Astrocyte (in vitro differentiated cells and primary cell): Measurements from ENCODE around the gene TLR1. TPM values are rescaled to one million over a fixed set of nuclear protein-coding genes. Genes with fewer than 3 reads are reported as not detected.

Source experiments
- DNase-seq: peaks from one replicate; pipeline ENCODE4 v3.0.0-alpha.2; 2010; ENCODE audit warnings: low read depth
- FAIRE-seq: peaks from 2 replicates; lab custom pipeline; 2011; peaks lifted over from hg19 to GRCh38; lab: Jason Lieb, UNC
- H2AFZ ChIP-seq: 2 replicates; pipeline ENCODE4 v1.6.0; 2012; ENCODE audit warnings: low read depth, low read length, inconsistent platforms
- H3K27ac ChIP-seq: 2 replicates; pipeline ENCODE4 v1.5.1; 2011; ENCODE audit warnings: low read depth, low read length, inconsistent platforms
- H3K27me3 ChIP-seq: 2 replicates; pipeline ENCODE4 v1.6.0; 2011; ENCODE audit warnings: low read length, inconsistent platforms; ENCODE audit not compliant: insufficient read depth
- H3K36me3 ChIP-seq: 2 replicates; pipeline ENCODE4 v1.5.1; 2011; ENCODE audit warnings: low read length, inconsistent platforms; ENCODE audit not compliant: insufficient read depth
- H3K4me1 ChIP-seq: 2 replicates; pipeline ENCODE4 v1.5.1; 2011; ENCODE audit warnings: low read length, inconsistent platforms; ENCODE audit not compliant: insufficient read depth
- H3K4me2 ChIP-seq: 2 replicates; pipeline ENCODE4 v1.6.0; 2012; ENCODE audit warnings: low read length, inconsistent platforms
- H3K4me3 ChIP-seq: 2 replicates; pipeline ENCODE4 v1.5.1; 2011; ENCODE audit warnings: low read depth, mild to moderate bottlenecking, low read length, inconsistent platforms; ENCODE audit not compliant: insufficient read depth
- H3K79me2 ChIP-seq: 2 replicates; pipeline ENCODE4 v1.6.0; 2012; ENCODE audit warnings: mild to moderate bottlenecking, low read length, inconsistent platforms; ENCODE audit not compliant: insufficient read depth
- H3K9ac ChIP-seq: 2 replicates; pipeline ENCODE4 v1.6.0; 2012; ENCODE audit warnings: mild to moderate bottlenecking, low read length, inconsistent platforms
- H3K9me3 ChIP-seq: 2 replicates; pipeline ENCODE4 v1.5.1; 2012; ENCODE audit warnings: low read depth, mild to moderate bottlenecking, low read length, inconsistent platforms; ENCODE audit not compliant: insufficient read depth
- H4K20me1 ChIP-seq: 2 replicates; pipeline ENCODE4 v1.6.0; 2012; ENCODE audit warnings: low read length, inconsistent platforms; ENCODE audit not compliant: insufficient read depth
- H3K27ac Mint-ChIP-seq: one replicate; pipeline ENCODE4 v1.8.0; 2021; ENCODE audit warnings: mild to moderate bottlenecking, mixed read lengths; ENCODE audit not compliant: unreplicated experiment
- H3K27me3 Mint-ChIP-seq: one replicate; pipeline ENCODE4 v1.8.0; 2021; ENCODE audit warnings: low read depth, mixed read lengths; ENCODE audit not compliant: unreplicated experiment
- H3K36me3 Mint-ChIP-seq: one replicate; pipeline ENCODE4 v1.8.0; 2021; ENCODE audit warnings: low read depth, mixed read lengths; ENCODE audit not compliant: unreplicated experiment
- H3K4me1 Mint-ChIP-seq: one replicate; pipeline ENCODE4 v1.8.0; 2021; ENCODE audit warnings: low read depth, mixed read lengths; ENCODE audit not compliant: unreplicated experiment
- H3K4me3 Mint-ChIP-seq: one replicate; pipeline ENCODE4 v1.8.0; 2021; ENCODE audit warnings: mild to moderate bottlenecking, moderate library complexity, mixed read lengths; ENCODE audit not compliant: unreplicated experiment
- H3K9me3 Mint-ChIP-seq: one replicate; pipeline ENCODE4 v1.8.0; 2021; ENCODE audit warnings: mild to moderate bottlenecking, mixed read lengths; ENCODE audit not compliant: unreplicated experiment
- EZH2 ChIP-seq: IDR thresholded peaks from 2 replicates; pipeline ENCODE4 v1.6.1; 2012; ENCODE audit warnings: mild to moderate bottlenecking, low read length, inconsistent platforms; ENCODE audit not compliant: insufficient read depth
- total RNA-seq: library from RNA; stranded (reverse); gene quantifications from 2 replicates; pipeline ENCODE4 v1.2.1, GENCODE V29; 2021
- TF ChIP-seq, protein P1 (sequence below): IDR thresholded peaks from 2 replicates; pipeline ENCODE4 v1.5.1; 2011; ENCODE audit warnings: low read depth, mild to moderate bottlenecking, inconsistent platforms, low read length, moderate library complexity; ENCODE audit not compliant: insufficient read depth

TLR1 gene
- total RNA-seq, 1 donor from 2014 or later, result 0.54 TPM

DNA sequence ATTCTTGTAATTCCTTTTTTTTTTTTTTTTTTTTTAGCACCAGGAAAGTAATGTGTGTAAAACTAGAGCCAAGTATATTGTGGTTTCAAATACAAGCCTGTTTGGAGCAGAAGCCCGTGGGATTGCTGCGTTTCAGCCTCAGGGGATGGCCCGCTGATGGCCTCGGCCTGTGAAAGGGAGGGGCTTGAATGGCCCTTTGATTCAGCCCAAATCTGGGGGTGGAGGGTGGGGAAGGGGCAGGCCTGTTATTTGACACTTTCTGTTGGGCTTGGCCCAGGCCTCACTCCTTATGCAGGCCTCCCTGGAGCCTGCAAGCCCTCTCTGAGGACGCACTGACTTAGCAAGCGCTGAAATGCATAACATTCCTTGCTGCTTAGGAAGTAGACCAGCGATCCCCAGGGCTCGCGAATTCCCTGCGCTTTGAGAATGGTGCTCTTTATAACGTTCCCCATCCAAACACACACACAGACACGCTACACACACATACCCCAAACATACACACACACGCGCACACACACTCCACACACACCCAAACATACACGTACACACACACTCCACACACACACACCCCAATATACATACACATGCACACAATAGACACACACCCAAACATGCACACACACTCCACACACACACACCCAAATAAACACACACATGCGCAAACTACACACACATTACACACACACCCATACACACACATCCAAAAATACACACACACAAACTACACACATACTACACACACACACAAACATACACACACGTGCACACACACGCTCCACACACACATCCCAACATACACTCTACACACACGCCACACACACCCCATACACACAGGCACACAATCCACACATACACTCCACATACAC is 51.4 kb downstream of the TLR1 start:
- Histone ChIP-seq H3K4me1 (peaks cover 20% of the 10 kb centered on the region), H3K27ac (peak overlapping the region; percentile 75), H3K79me2 (no peaks in the 10 kb centered on the region), H3K4me2 (peak overlapping the region; percentile 87), H3K9me3 (no peaks in the 10 kb centered on the region), H3K27me3 (no peaks in the 10 kb centered on the region), H3K4me3 (peak overlapping the region; percentile 40), H2AFZ (peak overlapping the region; percentile 90), H3K9ac (peak overlapping the region; percentile 80), H3K36me3 (no peaks in the 10 kb centered on the region), H4K20me1 (no peaks in the 10 kb centered on the region)
- TF ChIP-seq EZH2, result no peak
- TF ChIP-seq, protein P1, sequence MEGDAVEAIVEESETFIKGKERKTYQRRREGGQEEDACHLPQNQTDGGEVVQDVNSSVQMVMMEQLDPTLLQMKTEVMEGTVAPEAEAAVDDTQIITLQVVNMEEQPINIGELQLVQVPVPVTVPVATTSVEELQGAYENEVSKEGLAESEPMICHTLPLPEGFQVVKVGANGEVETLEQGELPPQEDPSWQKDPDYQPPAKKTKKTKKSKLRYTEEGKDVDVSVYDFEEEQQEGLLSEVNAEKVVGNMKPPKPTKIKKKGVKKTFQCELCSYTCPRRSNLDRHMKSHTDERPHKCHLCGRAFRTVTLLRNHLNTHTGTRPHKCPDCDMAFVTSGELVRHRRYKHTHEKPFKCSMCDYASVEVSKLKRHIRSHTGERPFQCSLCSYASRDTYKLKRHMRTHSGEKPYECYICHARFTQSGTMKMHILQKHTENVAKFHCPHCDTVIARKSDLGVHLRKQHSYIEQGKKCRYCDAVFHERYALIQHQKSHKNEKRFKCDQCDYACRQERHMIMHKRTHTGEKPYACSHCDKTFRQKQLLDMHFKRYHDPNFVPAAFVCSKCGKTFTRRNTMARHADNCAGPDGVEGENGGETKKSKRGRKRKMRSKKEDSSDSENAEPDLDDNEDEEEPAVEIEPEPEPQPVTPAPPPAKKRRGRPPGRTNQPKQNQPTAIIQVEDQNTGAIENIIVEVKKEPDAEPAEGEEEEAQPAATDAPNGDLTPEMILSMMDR, result no peak
- Mint-ChIP-seq H3K9me3 (peaks cover 4% of the 10 kb centered on the region), H3K4me1 (peaks cover 5% of the 10 kb centered on the region), H3K4me3 (no peak overlapping the region), H3K36me3 (peaks cover 2% of the 10 kb centered on the region), H3K27ac (no peak overlapping the region), H3K27me3 (no peaks in the 10 kb centered on the region)
- DNase-seq (peak; percentile 99), FAIRE-seq (peak; percentile 91)

DNA sequence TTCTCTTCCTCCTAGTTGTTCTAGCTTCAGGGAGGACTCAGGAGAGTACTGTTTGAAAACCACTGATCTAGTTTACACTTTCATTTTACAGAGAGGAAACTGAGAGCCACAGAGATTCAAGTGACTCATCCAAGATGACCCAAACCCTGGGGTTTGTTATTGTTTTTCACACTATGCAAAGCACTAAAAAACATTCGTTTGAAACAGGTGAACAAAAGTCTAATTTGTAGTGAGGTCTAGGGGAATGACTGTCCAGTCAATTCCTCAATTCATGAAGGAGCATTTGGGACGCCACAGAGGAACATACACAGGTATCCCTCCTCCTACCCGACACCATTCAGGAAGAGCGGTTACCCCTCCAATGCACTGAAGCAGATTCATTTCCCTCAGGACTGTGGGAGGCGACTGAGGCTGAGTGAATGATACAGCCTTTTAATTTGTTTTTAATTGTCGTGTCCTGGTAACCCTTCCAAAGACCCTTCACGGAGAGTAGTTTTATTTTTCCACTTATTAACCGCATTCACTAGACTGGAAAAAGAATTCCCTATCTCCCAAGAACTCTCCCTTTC is 52.1 kb downstream of the TLR1 start:
- no peaks in the 10 kb centered on the region for H3K27me3 Mint-ChIP-seq
- Histone ChIP-seq H3K4me2 (peak overlapping the region; percentile 87), H3K36me3 (no peaks in the 10 kb centered on the region), H3K9ac (peak overlapping the region; percentile 80), H3K4me3 (peak overlapping the region; percentile 40), H3K27ac (peak overlapping the region; percentile 75), H3K9me3 (no peaks in the 10 kb centered on the region), H2AFZ (peak overlapping the region; percentile 35), H3K27me3 (no peaks in the 10 kb centered on the region), H4K20me1 (no peaks in the 10 kb centered on the region), H3K4me1 (peaks cover 20% of the 10 kb centered on the region), H3K79me2 (no peaks in the 10 kb centered on the region)
- peaks cover 2% of the 10 kb centered on the region for H3K36me3 Mint-ChIP-seq
- DNase-seq (peak; percentile 58), FAIRE-seq (no peak)
- H3K4me3 Mint-ChIP-seq, result no peak overlapping the region
- H3K4me1 Mint-ChIP-seq, result peaks cover 5% of the 10 kb centered on the region
- TF ChIP-seq, protein P1, result no peak
- no peak for TF ChIP-seq EZH2
- H3K27ac Mint-ChIP-seq, result no peak overlapping the region
- peaks cover 6% of the 10 kb centered on the region for H3K9me3 Mint-ChIP-seq
